Measurements from ENCODE around the gene ABI2. TPM values are rescaled to one million over a fixed set of nuclear protein-coding genes. Genes with fewer than 3 reads are reported as not detected.

Gene ABI2
- total RNA-seq, 1 experiment from 2014 or later = 50.7 TPM

DNA sequence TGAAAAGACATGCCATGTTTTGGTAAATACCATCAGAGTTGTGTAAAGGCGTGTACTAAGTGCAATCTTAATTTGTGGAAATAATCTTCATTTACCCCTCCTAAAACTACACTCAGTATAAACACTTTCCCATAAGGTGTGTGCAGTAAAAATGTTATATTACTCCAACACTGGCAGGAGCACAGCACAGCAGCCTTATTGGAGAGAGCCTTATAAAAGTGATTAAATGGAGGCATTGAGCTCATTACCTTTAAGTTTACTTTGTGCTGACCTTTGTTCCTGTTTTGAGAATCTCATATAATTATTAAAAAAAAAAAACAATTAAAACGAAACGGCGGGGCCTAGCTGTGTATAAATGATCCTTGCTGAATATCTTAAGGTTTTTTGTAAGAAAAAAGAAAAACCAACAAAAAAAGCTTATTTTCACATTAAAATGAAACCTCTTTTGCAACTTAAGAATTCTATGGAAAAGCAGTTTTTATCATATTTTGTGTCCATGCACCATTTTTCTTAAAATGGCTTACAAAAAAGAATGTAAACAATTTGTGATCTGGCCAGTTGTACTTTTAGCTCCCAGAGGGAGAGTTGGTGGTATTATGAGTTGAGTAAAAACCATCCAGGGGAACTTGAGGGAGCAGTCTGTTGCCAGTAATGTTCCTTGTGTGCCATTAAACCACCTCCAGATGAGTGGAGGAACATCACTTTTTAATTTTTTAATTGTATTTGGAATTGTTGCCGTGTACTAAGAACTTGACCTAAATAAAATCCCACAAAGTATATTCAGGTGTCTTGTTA is 103.4 kb downstream of the ABI2 start:
- ATAC-seq (no peak), DNase-seq (no peak)
- Histone ChIP-seq H3K4me2 (ENCODE audit: low read length) (no peak overlapping the region), H3K9ac (ENCODE audit: low read length) (no peak overlapping the region), H3K79me2 (ENCODE audit: low read length) (no peaks in the 10 kb centered on the region), H4K20me1 (ENCODE audit: low read length) (no peaks in the 10 kb centered on the region), H3K27me3 (ENCODE audit: low read length) (no peaks in the 10 kb centered on the region), H3K27ac (ENCODE audit: low read length) (no peak overlapping the region), H3K4me1 (ENCODE audit: insufficient read depth, low read length) (no peaks in the 10 kb centered on the region), H3K9me2 (replicated peaks; ENCODE audit: low read length) (no peaks in the 10 kb centered on the region), H3K4me3 (ENCODE audit: low read length) (no peak overlapping the region), H3F3A (ENCODE audit: low read length, unreplicated experiment) (no peaks in the 10 kb centered on the region), H3K9me3 (ENCODE audit: low read length) (no peaks in the 10 kb centered on the region), H3K36me3 (ENCODE audit: low read depth, low read length) (peaks cover 3% of the 10 kb centered on the region; the same call in 1 of the 2 replicates), H2AFZ (ENCODE audit: low read length) (no peak overlapping the region)
- BruUV-seq (replicated peaks) = no TSS peak
- intact Hi-C loops (cut with micrococcal nuclease) = no loop called here
- POLR2A ChIA-PET (ENCODE audit: unreplicated experiment) = no interaction called here
- TF ChIP-seq, protein P1, sequence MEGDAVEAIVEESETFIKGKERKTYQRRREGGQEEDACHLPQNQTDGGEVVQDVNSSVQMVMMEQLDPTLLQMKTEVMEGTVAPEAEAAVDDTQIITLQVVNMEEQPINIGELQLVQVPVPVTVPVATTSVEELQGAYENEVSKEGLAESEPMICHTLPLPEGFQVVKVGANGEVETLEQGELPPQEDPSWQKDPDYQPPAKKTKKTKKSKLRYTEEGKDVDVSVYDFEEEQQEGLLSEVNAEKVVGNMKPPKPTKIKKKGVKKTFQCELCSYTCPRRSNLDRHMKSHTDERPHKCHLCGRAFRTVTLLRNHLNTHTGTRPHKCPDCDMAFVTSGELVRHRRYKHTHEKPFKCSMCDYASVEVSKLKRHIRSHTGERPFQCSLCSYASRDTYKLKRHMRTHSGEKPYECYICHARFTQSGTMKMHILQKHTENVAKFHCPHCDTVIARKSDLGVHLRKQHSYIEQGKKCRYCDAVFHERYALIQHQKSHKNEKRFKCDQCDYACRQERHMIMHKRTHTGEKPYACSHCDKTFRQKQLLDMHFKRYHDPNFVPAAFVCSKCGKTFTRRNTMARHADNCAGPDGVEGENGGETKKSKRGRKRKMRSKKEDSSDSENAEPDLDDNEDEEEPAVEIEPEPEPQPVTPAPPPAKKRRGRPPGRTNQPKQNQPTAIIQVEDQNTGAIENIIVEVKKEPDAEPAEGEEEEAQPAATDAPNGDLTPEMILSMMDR (conservative IDR thresholded peaks at IDR 0.05; ENCODE audit: low read depth, low read length) = no peak
- TF ChIP-seq EZH2 (IDR thresholded peaks at IDR 0.05; ENCODE audit: low read length, unreplicated experiment) (no peak), EZH2phosphoT487 (IDR thresholded peaks at IDR 0.05; ENCODE audit: borderline replicate concordance, low read length) (no peak)
- CTCF ChIA-PET = no interaction called here

DNA sequence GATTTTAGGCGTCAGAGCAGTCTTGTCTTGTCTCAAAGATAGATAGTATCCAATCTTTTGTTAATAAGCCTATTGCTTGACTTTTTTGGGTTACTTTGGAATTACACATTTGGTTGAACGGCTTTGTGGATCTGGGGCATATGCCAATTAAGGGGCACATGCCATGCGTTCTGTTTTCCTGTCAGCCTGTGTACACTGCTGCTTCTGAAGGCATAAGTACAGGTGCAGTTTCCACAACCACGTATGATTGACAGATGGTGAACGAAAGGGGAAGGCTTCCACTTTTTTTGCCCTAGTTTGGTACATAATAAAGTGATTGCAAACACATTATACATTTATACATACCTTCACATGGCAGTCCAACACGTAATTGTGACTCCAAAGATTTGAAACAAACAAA is 104.6 kb downstream of the ABI2 start:
- intact Hi-C loops (cut with micrococcal nuclease) = no loop called here
- Histone ChIP-seq H3K79me2 (ENCODE audit: low read length) (no peaks in the 10 kb centered on the region), H2AFZ (ENCODE audit: low read length) (no peak overlapping the region), H3F3A (ENCODE audit: low read length, unreplicated experiment) (no peaks in the 10 kb centered on the region), H3K27ac (ENCODE audit: low read length) (no peak overlapping the region), H3K9me3 (ENCODE audit: low read length) (no peaks in the 10 kb centered on the region), H3K4me2 (ENCODE audit: low read length) (no peak overlapping the region), H3K4me1 (ENCODE audit: insufficient read depth, low read length) (no peaks in the 10 kb centered on the region), H4K20me1 (ENCODE audit: low read length) (no peaks in the 10 kb centered on the region), H3K4me3 (ENCODE audit: low read length) (no peak overlapping the region), H3K27me3 (ENCODE audit: low read length) (no peaks in the 10 kb centered on the region), H3K36me3 (ENCODE audit: low read depth, low read length) (no peaks in the 10 kb centered on the region; the same call in 1 of the 2 replicates), H3K9me2 (replicated peaks; ENCODE audit: low read length) (no peaks in the 10 kb centered on the region), H3K9ac (ENCODE audit: low read length) (no peak overlapping the region)
- POLR2A ChIA-PET (ENCODE audit: unreplicated experiment) = no interaction called here
- BruUV-seq (replicated peaks) = no TSS peak
- DNase-seq = no peak
- CTCF ChIA-PET = no interaction called here
- no peak for ATAC-seq
- TF ChIP-seq EZH2phosphoT487 (IDR thresholded peaks at IDR 0.05; ENCODE audit: borderline replicate concordance, low read length) (no peak), EZH2 (IDR thresholded peaks at IDR 0.05; ENCODE audit: low read length, unreplicated experiment) (no peak)
- TF ChIP-seq, protein P1 (conservative IDR thresholded peaks at IDR 0.05; ENCODE audit: low read depth, low read length) = no peak

DNA sequence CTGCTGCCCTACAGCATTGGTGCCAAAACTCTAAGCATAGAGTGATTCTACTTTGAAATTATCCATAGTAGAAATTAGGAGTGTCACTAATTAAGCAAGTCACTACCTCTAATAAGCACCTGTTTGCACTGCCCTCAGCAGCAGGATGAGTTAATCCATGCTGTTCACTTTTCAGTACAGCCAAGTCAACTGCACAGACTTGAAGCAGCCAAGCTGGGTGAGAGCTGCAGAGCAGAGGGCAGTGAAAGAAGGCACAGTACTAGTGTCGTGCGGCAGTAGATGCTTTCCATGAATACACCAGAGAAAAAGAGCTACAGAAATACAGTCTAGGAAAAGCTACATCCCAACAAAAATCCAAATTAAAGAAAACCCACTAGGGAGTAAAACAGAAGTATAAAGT is 108.3 kb downstream of the ABI2 start:
- H3K4me3 ChIP-seq (ENCODE audit: low read length) = no peak overlapping the region
- H3F3A ChIP-seq (ENCODE audit: low read length, unreplicated experiment) = no peaks in the 10 kb centered on the region
- H3K27me3 ChIP-seq (ENCODE audit: low read length) = no peaks in the 10 kb centered on the region
- TF ChIP-seq, protein P1 (conservative IDR thresholded peaks at IDR 0.05; ENCODE audit: low read depth, low read length) = no peak
- no peak for TF ChIP-seq EZH2 (IDR thresholded peaks at IDR 0.05; ENCODE audit: low read length, unreplicated experiment)
- no peak for TF ChIP-seq EZH2phosphoT487 (IDR thresholded peaks at IDR 0.05; ENCODE audit: borderline replicate concordance, low read length)
- ChIA-PET POLR2A (ENCODE audit: unreplicated experiment) (no interaction called here), CTCF (no interaction called here)
- H3K4me2 ChIP-seq (ENCODE audit: low read length) = no peak overlapping the region
- no peaks in the 10 kb centered on the region for H4K20me1 ChIP-seq (ENCODE audit: low read length)
- H3K9me2 ChIP-seq (replicated peaks; ENCODE audit: low read length) = no peaks in the 10 kb centered on the region
- H3K9ac ChIP-seq (ENCODE audit: low read length) = no peak overlapping the region
- no peaks in the 10 kb centered on the region for H3K79me2 ChIP-seq (ENCODE audit: low read length)
- BruUV-seq (replicated peaks) = no TSS peak
- no peaks in the 10 kb centered on the region for H3K9me3 ChIP-seq (ENCODE audit: low read length)
- no peaks in the 10 kb centered on the region for H3K4me1 ChIP-seq (ENCODE audit: insufficient read depth, low read length)
- no peak overlapping the region for H3K27ac ChIP-seq (ENCODE audit: low read length)
- H3K36me3 ChIP-seq (ENCODE audit: low read depth, low read length) = no peaks in the 10 kb centered on the region; the same call in 1 of the 2 replicates
- ATAC-seq (no peak), DNase-seq (no peak)
- no peak overlapping the region for H2AFZ ChIP-seq (ENCODE audit: low read length)
- intact Hi-C loops (cut with micrococcal nuclease) = no loop called here

Measured in PC-3 (cell line).